GM19452 (cell line): Measurements from ENCODE around the gene KRTAP5-5.
"Not testable (repeated sequence)": the region's sequence is repeated elsewhere in the genome, so short reads cannot be mapped to it uniquely, and the experiment has no call there.

Experiments
- ATAC-seq: cut with Tn5 transposase; IDR thresholded peaks from one replicate; pipeline ENCODE4 v1.9.1; 2021; ENCODE audit not compliant: unreplicated experiment

The KRTAP5-5 gene

GRCh38 chr11:1640076-1640946, 10.7 kb downstream of the KRTAP5-5 start:
- ATAC-seq: no peak

DNA sequence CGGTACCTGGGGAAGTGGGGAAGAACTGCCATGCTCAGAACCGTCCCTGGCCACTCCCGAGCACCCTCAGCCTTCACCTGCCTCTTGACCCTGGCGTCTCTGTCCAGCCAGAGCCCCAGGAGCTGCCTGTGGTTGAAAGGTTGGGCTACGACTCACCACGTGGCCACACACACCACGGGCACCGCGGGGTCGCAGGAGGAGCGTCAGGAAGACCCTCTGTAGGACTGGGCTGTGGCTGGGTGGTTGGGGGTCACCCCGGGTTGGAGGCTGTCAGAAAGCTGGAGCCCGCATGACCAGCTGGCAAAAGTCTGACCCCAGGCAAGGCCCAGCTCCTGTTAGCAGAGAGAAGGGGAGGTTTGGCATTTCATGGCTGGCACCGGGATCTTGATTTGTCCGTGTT, 11.5 kb downstream of the KRTAP5-5 start:
- no peak for ATAC-seq

DNA sequence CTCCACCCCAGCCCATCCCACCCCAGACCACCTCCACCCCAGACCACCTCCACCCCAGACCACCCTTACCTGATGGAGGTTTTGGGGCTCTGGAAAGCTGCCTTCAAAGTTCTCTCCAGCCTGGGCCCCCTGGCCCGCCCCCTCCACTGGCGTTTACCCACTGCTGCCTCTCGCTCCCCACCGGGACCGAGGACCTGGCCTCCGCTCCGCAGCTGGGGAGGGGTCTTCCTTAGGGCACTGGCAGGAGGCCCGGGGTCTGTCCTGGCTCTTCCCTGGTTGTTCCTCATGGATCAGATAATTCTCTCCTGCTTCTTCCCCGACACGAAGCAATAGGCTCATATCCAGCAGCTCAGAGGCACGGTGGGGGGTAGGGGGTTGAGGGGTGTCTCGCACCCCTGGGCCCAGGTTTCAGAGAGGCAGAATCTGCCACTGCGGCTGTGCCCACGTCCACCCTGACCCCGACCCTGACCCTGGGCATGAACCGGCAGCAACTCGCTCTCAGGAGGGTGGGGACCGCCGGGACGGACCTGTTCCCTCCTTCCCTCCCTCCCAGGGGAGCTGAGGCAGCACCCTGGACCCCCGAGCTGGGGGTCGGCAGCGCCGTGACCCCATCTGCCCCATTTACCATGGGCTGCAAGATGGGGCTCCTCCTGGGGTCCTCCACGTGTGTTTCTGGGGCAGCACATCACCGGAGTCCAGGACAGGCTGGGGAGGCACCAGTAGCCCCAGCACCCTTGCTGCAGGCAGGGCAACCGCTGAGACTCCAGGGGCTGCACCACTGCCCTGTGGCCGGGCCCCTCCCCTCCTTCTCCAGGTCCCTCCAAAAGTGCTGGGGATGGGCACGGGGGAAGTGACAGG, 12.9 kb downstream of the KRTAP5-5 start:
- no peak for ATAC-seq

DNA sequence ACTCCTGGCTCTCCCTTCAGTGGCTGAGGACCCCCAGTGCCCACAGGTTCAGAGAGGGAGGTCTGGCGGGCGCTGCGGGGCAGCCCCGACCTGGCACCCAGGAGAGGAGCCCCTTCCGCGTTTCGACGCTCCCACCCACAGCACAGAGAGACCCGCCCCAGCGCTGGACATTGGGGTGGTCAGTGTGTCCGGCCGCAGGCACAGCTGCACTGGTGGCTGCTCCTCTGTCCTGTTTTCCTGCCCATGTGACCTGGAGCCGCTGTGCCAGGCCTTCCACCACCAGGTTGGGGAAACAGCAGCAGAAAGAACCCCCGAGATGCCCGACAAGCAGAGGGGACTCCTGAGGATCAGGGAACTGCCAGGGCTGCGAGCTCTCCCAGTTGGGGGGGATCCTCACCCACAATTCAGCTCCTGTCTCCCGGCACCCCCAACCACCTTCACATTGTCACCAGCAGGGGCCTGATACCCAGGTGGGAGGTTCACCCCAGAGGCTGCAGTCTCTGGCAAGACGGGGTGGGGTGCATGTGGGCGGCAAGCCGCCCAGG, 13.6 kb downstream of the KRTAP5-5 start:
- no peak for ATAC-seq

GRCh38 chr11:1644601-1645356, 15.2 kb downstream of the KRTAP5-5 start:
- ATAC-seq: no peak

DNA sequence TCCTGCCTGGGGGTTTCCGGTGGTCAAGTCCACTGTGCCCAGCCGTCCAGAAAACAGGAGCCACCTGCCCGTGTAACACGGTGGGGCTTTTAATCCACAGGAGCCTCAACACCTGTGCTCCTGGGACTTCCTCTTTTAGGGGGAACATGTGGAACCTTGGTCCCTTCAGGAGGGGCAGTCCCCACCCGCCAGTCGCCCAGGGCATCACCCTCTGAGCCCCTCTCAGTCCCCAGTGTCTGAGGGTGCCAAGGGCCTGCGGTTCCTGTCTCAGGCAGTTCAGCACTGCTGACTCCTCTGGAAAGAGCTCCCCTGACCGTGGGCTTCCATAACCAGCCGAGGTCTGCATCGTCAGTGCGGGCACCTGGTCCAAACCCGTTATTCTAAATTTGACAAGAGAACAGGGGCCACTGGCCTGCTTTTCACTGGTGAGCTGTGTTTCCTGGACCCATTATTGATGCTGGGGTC, 15.8 kb downstream of the KRTAP5-5 start:
- ATAC-seq: no peak

DNA sequence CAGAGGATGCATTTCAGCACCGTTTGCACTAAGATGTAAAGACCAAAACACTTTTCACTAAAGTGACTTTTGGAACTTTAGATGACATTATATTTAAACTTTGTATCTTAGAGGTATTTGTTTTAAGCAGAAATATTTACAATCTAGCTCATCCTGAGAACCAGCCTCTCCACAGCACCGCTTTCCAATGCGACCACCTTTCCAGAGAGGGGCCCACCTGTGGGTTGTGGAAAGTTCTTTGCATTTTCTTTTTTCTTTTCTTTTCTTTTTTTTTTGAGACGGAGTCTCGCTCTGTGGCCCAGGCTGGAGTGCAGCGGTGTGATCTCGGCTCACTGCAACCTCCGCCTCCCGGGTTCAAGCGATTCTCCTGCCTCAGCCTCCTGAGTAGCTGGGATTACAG, 17.0 kb downstream of the KRTAP5-5 start:
- ATAC-seq: not testable (repeated sequence)

DNA sequence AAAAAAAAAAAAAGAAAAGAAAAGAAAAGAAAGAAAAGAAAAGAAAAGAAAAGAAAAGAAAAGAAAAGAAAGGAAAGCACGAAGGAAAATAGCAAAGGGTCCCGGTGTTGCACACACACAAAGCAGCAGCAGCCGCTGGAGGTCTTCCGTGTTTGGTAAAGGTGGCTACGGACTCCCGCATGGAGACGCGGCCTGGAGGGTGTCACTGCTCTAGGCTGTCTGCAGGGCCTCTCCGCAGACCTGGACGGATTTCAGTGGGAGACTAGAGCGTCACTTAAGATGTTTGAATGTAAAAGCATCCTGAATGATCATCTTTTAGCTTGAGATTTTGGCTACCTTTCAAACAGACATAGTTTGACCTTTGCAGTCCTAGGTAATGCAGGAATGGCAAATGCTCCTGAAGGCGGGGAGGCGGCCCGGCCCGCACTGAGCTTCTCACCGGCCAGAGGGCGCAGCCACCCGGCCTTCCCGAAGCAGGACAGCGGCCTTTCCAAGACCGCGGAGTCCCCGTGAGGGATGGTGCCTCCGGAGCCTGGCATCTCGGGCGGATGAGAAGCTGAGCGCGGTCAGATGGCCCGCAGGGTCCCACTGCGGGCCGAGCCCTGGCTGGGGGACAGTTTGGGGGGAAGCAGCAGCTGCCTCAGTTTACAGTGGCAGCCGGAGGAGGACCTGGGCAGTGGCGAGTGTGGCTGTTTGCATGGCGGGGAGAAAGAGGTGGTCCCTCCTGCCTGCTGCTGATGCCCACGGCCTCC, 18.5 kb downstream of the KRTAP5-5 start:
- ATAC-seq: no peak

DNA sequence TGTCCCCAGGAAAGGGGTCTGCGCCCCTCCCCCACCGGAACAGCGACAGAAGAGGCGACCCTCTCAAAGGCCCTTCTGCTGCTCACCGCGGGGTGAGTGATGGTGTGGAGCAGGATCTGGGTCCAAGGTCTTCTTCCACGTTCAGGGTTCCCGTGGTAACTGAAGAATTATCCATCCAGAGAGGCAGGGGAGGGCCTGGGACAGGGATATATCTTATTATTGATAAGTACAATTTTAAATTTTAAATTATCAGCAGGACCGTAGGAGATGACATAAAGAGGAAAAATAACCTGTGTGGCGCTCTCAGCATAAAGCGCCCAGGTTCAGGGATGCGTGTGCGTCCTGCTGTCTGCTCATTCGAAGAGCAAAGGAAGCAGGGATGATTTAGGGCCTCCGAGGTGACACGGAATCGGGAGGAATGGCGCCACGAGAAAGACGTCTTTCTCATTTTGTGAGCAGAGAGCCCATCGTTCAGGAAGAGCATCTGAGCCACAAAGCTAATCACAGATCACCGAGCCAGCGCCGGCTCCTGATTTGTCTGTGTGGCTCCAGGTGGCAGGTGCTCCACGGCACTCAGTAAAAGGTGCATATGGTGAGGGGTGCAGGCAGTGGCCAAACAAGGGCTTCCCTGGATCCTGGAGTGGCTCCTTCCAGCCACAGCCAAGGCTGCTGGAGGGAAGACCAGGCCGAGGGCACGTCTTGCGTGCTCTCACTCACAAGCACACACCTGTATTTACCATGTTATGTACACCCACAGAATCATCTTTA, 19.3 kb downstream of the KRTAP5-5 start:
- ATAC-seq: no peak

- ATAC-seq: no peak
Observed at GRCh38 chr11:1650034-1650917, 20.7 kb downstream of the KRTAP5-5 start.

- no peak for ATAC-seq
Observed at GRCh38 chr11:1650918-1651262, 21.3 kb downstream of the KRTAP5-5 start.

DNA sequence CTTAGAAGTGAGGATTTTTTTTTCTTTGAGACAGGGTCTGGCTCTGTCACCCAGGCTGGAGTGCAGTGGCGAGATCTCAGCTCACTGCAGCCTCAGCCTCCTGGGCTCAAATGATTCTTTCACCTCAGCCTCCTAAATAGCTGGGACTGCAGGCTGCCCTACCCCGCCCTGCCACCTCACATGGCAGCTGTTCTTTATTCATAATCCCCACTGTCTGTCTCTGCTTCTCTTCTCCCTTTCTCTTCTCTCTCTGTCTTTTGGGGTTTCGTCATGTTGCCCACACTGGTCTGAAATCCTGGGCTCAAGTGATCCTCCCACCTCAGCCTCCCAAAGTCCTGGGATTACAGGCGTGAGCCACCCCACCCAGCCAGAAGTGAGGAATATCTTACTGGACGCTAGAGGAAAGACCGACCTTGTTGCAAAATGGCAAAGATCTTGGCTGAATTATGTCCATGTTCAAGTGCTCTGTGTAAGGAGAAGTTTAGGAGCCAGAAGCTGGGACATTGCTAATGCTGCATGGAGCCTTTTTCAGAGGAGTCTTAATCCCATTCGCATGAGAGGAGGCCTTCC, 21.9 kb downstream of the KRTAP5-5 start:
- ATAC-seq: no peak

GRCh38 chr11:1652026-1652425, 22.5 kb downstream of the KRTAP5-5 start:
- ATAC-seq: no peak

DNA sequence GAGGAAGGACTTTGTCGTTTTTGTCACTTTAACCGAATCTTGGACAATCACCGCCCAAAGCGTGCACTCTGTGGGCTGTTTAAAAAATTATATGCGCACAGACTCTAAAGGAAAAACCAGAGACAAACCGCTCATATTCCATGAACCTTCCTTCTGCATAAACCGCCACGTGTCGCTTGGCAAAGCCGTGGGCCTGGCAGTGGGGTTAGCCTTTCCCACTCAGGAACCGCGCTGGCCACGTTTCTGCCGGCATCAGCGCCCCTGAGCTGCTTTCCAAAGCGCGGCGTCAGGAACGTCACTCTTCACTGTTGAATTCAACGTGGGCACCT, 22.8 kb downstream of the KRTAP5-5 start:
- ATAC-seq: no peak

DNA sequence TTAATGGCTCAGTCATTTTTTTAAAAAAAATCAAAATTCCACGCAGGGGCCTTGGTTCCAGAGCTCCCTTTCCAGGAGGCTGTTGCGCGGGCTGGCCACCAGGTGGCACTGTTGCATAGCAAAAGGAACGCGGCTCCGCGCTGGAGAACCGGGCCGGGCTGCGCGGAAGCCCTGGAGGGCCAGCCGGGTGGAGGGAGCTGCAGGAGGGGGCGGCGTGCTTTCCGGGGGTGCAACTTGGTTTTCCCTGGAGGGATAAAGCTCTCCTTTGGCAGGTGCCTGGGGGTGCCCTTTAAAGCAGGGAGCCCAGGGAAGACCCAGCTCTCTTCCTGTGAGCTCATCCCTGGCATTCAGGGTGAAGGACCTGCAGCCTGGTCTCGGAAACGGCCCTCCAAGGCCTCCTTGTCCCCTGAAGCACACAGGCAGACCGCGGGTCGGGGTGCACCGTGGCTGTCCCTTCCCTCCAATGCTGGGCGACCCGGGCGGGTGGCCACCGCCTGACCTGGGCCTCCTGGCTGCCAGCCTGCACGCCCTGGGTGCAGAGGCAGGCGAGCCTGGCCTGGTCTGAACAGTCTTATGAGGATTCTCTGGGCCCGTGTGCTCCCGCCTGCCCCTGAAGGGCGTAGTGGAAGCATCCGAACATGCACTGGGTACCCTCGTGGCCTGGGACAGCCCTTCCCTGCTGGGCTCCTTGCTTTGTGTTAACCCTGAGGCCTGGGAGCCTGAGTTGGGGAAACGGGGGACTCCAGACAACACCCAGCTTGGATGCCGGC, 23.4 kb downstream of the KRTAP5-5 start:
- no peak for ATAC-seq

DNA sequence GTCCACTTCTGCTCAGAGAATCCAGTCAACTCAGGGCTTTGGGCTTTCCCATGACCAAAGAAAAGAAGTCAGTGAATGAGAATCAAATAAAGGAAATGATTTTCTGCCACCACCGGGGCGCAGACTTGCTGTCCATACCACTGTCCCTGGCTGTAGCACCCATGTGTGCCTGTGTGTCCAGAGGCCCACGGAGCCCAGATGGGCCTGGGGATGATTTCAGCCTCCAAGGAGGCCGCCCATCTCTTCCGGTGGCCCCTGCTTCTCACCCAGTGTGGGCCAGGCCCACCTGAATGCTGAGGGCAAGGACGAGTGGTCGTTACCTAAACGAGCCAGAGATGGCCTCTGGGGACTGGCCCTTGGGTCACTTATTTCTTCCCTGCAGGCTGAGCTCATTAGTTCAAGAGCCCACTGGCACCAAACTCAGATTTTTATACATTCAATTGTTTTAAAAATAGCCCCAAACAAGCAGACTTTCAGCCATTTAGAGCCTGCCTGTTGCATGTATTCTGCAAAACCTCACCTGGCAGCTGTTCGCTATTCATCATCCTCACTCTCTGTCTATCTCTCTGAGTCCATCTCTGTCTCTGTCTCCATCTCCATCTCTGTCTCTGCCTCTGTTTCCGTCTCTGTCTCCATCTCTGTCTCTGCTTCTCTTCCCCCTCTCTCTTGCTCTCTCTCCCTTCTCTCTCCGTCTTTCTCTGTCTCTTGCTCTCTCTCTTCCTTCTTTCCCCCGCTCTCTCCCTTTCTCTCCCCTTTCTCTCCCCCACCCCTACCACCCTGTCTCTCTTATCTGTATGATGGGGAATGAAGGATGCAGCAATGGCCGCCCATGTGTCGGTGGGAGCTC, 24.2 kb downstream of the KRTAP5-5 start:
- ATAC-seq: no peak
